ENCODE results near the gene PIP5KL1. TPM values are rescaled to one million over a fixed set of nuclear protein-coding genes. Genes with fewer than 3 reads are reported as not detected.
"Not testable (repeated sequence)": the region's sequence is repeated elsewhere in the genome, so short reads cannot be mapped to it uniquely, and the experiment has no call there.

Gene PIP5KL1
- total RNA-seq, 1 experiment from 2014 or later, result 21.9 TPM

- intact Hi-C loops (cut with micrococcal nuclease; ENCODE audit: unreplicated experiment), result no loop called here
- H3K79me2 ChIP-seq (ENCODE audit: low read depth), result no peaks in the 10 kb centered on the region
- H2AFZ ChIP-seq, result no peak overlapping the region
- no peak overlapping the region for H3K27ac ChIP-seq
- H3K27me3 ChIP-seq (ENCODE audit: insufficient read depth, low read depth), result no peaks in the 10 kb centered on the region
- CTCF ChIA-PET, result no interaction called here
- H3K4me3 ChIP-seq, result no peak overlapping the region
- peak in 1 of 2 experiments; percentile 54 for DNase-seq
- POLR2A ChIA-PET (ENCODE audit: unreplicated experiment), result no interaction called here
- H4K20me1 ChIP-seq (ENCODE audit: insufficient read depth), result no peaks in the 10 kb centered on the region
- H3K36me3 ChIP-seq (ENCODE audit: low read depth), result no peaks in the 10 kb centered on the region
- peaks cover 3% of the 10 kb centered on the region; the same call in 1 of the 2 replicates for H3F3A ChIP-seq (ENCODE audit: insufficient read depth, low read depth)
- TF ChIP-seq EZH2 (IDR thresholded peaks at IDR 0.05; ENCODE audit: low read depth), result no peak
- no peak for TF ChIP-seq CTCF (conservative IDR thresholded peaks at IDR 0.05)
- H3K9me3 ChIP-seq (ENCODE audit: insufficient read depth, low read depth), result no peaks in the 10 kb centered on the region
- H3K4me1 ChIP-seq (replicated peaks; ENCODE audit: insufficient read depth), result no peaks in the 10 kb centered on the region
- BruUV-seq (replicated peaks), result no TSS peak
- H3K9me2 ChIP-seq (ENCODE audit: insufficient read depth), result no peaks in the 10 kb centered on the region
- no peak overlapping the region for H3K4me2 ChIP-seq
These were observed 46.1 kb downstream of the PIP5KL1 start for GRCh38 chr9:127884427-127884911.

GRCh38 chr9:127883959-127884358 is 46.6 kb downstream of the PIP5KL1 start:
- H2AFZ ChIP-seq, result no peak overlapping the region
- no peak overlapping the region for H3K27ac ChIP-seq
- no peaks in the 10 kb centered on the region for H3K9me2 ChIP-seq (ENCODE audit: insufficient read depth)
- no peak for DNase-seq
- H3K4me3 ChIP-seq, result no peak overlapping the region
- H3K4me1 ChIP-seq (replicated peaks; ENCODE audit: insufficient read depth), result no peaks in the 10 kb centered on the region
- H3K27me3 ChIP-seq (ENCODE audit: insufficient read depth, low read depth), result no peaks in the 10 kb centered on the region
- CTCF ChIA-PET, result no interaction called here
- no peaks in the 10 kb centered on the region for H3K36me3 ChIP-seq (ENCODE audit: low read depth)
- intact Hi-C loops (cut with micrococcal nuclease; ENCODE audit: unreplicated experiment), result no loop called here
- BruUV-seq (replicated peaks), result no TSS peak
- POLR2A ChIA-PET (ENCODE audit: unreplicated experiment), result no interaction called here
- no peaks in the 10 kb centered on the region for H3K9me3 ChIP-seq (ENCODE audit: insufficient read depth, low read depth)
- H3K79me2 ChIP-seq (ENCODE audit: low read depth), result no peaks in the 10 kb centered on the region
- H4K20me1 ChIP-seq (ENCODE audit: insufficient read depth), result no peaks in the 10 kb centered on the region
- H3F3A ChIP-seq (ENCODE audit: insufficient read depth, low read depth), result peaks cover 3% of the 10 kb centered on the region; the same call in 1 of the 2 replicates
- TF ChIP-seq CTCF (conservative IDR thresholded peaks at IDR 0.05) (no peak), EZH2 (IDR thresholded peaks at IDR 0.05; ENCODE audit: low read depth) (no peak)
- H3K4me2 ChIP-seq, result no peak overlapping the region

GRCh38 chr9:127881715-127882114 is 48.9 kb downstream of the PIP5KL1 start:
- intact Hi-C loops (cut with micrococcal nuclease; ENCODE audit: unreplicated experiment); DNase-seq: not testable (repeated sequence)

GRCh38 chr9:127880143-127880542 is 50.4 kb downstream of the PIP5KL1 start:
- H3K27ac ChIP-seq, result no peak overlapping the region
- intact Hi-C loops (cut with micrococcal nuclease; ENCODE audit: unreplicated experiment), result no loop called here
- no peak overlapping the region for H3K4me2 ChIP-seq
- TF ChIP-seq EZH2 (IDR thresholded peaks at IDR 0.05; ENCODE audit: low read depth) (no peak), CTCF (conservative IDR thresholded peaks at IDR 0.05) (no peak)
- no peaks in the 10 kb centered on the region for H3K27me3 ChIP-seq (ENCODE audit: insufficient read depth, low read depth)
- H3K79me2 ChIP-seq (ENCODE audit: low read depth), result no peaks in the 10 kb centered on the region
- no peak overlapping the region for H2AFZ ChIP-seq
- no peaks in the 10 kb centered on the region for H3K36me3 ChIP-seq (ENCODE audit: low read depth)
- ChIA-PET CTCF (interaction anchor here (0.7 kb wide), 1 partner anchor 716 kb away, joined by 3 read pairs; no protein-coding TSS in a partner anchor), POLR2A (ENCODE audit: unreplicated experiment) (no interaction called here)
- no peak for DNase-seq
- H4K20me1 ChIP-seq (ENCODE audit: insufficient read depth), result no peaks in the 10 kb centered on the region
- no peaks in the 10 kb centered on the region; the same call in 1 of the 2 replicates for H3F3A ChIP-seq (ENCODE audit: insufficient read depth, low read depth)
- no TSS peak for BruUV-seq (replicated peaks)
- no peaks in the 10 kb centered on the region for H3K9me2 ChIP-seq (ENCODE audit: insufficient read depth)
- peaks cover 11% of the 10 kb centered on the region; the same call in 1 of the 2 replicates for H3K4me1 ChIP-seq (replicated peaks; ENCODE audit: insufficient read depth)
- H3K9me3 ChIP-seq (ENCODE audit: insufficient read depth, low read depth), result no peaks in the 10 kb centered on the region
- H3K4me3 ChIP-seq, result no peak overlapping the region

More at GRCh38 chr9:127881715-127882114, 48.9 kb downstream of the PIP5KL1 start:
- H3K9me2 ChIP-seq (ENCODE audit: insufficient read depth); H3K36me3 ChIP-seq (ENCODE audit: low read depth); H4K20me1 ChIP-seq (ENCODE audit: insufficient read depth); H3K27me3 ChIP-seq (ENCODE audit: insufficient read depth, low read depth); H3K27ac ChIP-seq; H3F3A ChIP-seq (ENCODE audit: insufficient read depth, low read depth); H3K9me3 ChIP-seq (ENCODE audit: insufficient read depth, low read depth); H2AFZ ChIP-seq; H3K4me3 ChIP-seq; POLR2A ChIA-PET (ENCODE audit: unreplicated experiment); H3K4me2 ChIP-seq; BruUV-seq (replicated peaks); H3K79me2 ChIP-seq (ENCODE audit: low read depth): not testable (repeated sequence)
- CTCF ChIA-PET, result interaction anchor here (0.6 kb wide), 1 partner anchor 35 kb away, joined by 18 read pairs; the partner anchor contains the start of gene ST6GALNAC4
- peaks cover 10% of the 10 kb centered on the region; the same call in 1 of the 2 replicates for H3K4me1 ChIP-seq (replicated peaks; ENCODE audit: insufficient read depth)

All from PC-9 (cell line).